IMR-90 (cell line): ENCODE measurements around the gene TRIM10. TPM values are rescaled to one million over a fixed set of nuclear protein-coding genes. Genes with fewer than 3 reads are reported as not detected.

Source experiments
- ATAC-seq: fragments of 200-7000 bp; cut with Tn5 transposase; 2 replicates; pipeline ENCODE4 v1.9.1; 2020; ENCODE audit warnings: low read depth, mild to moderate bottlenecking, moderate library complexity
- BruUV-seq: library from RNA; stranded (reverse); fragments of 400-500 nt; replicated peaks from 2 replicates; lab custom pipeline; 2021; lab: Mats Ljungman, UMichigan
- CTCF ChIA-PET: fragments of 300-600 bp; formaldehyde crosslinking; extraction: SDS; loops from one replicate; lab custom pipeline; 2021; ENCODE audit warnings: antibody characterized with exemption; lab: Yijun Ruan, JAX
- POLR2A ChIA-PET: fragments of 300-600 bp; sonication (Branson Sonifier 250); formaldehyde crosslinking; loops from one replicate; lab custom pipeline; 2022; ENCODE audit warnings: antibody characterized with exemption; ENCODE audit not compliant: unreplicated experiment; lab: Charles Lee
- DNase-seq: peaks from one replicate; pipeline ENCODE4 v3.0.0; 2013
- H2AFZ ChIP-seq: replicated peaks from 2 replicates; pipeline ENCODE3; 2013; ENCODE audit warnings: low read length, mild to moderate bottlenecking; ENCODE audit not compliant: poor library complexity
- H2AK5ac ChIP-seq: 2 replicates; pipeline ENCODE4 v1.6.1; 2013; ENCODE audit warnings: low read depth, low read length, inconsistent platforms
- H2AK9ac ChIP-seq: replicated peaks from 2 replicates; pipeline ENCODE3; 2013; ENCODE audit warnings: mild to moderate bottlenecking, low read depth, low read length, moderate library complexity; ENCODE audit not compliant: poor library complexity
- H2BK120ac ChIP-seq: 2 replicates; pipeline ENCODE4 v1.6.1; 2013; ENCODE audit warnings: low read depth, low read length, inconsistent platforms
- H2BK15ac ChIP-seq: 3 replicates; pipeline ENCODE4 v1.6.1; 2013; ENCODE audit warnings: low read depth, low read length, inconsistent platforms
- H2BK20ac ChIP-seq: 2 replicates; pipeline ENCODE4 v1.6.1; 2013; ENCODE audit warnings: low read depth, mild to moderate bottlenecking, inconsistent platforms, low read length, moderate library complexity
- H2BK5ac ChIP-seq: 2 replicates; pipeline ENCODE4 v1.6.1; 2013; ENCODE audit warnings: mild to moderate bottlenecking, low read depth, low read length, inconsistent platforms; ENCODE audit not compliant: poor library complexity, severe bottlenecking
- H3K14ac ChIP-seq: replicated peaks from 2 replicates; pipeline ENCODE4 v1.6.1; 2013; ENCODE audit warnings: low read depth, low read length, inconsistent platforms
- H3K18ac ChIP-seq: 2 replicates; pipeline ENCODE4 v1.6.1; 2013; ENCODE audit warnings: low read depth, low read length, control low read depth
- H3K23ac ChIP-seq: 2 replicates; pipeline ENCODE4 v1.6.1; 2013; ENCODE audit warnings: low read depth, low read length, inconsistent platforms
- H3K27ac ChIP-seq: 2 replicates; pipeline ENCODE4 v1.5.1; 2013; ENCODE audit warnings: mild to moderate bottlenecking, control low read depth, low read length; ENCODE audit not compliant: insufficient read depth
- H3K27me3 ChIP-seq: 2 replicates; pipeline ENCODE4 v1.6.1; 2013; ENCODE audit warnings: low read length; ENCODE audit not compliant: control insufficient read depth, insufficient read depth
- H3K36me3 ChIP-seq: 2 replicates; pipeline ENCODE4 v1.6.1; 2013; ENCODE audit warnings: low read length, mixed read lengths; ENCODE audit not compliant: control insufficient read depth, insufficient read depth
- H3K4ac ChIP-seq: 2 replicates; pipeline ENCODE4 v1.6.1; 2013; ENCODE audit warnings: low read depth, low read length, inconsistent platforms
- H3K4me1 ChIP-seq: 2 replicates; pipeline ENCODE4 v1.6.1; 2013; ENCODE audit warnings: low read length, mixed read lengths; ENCODE audit not compliant: control insufficient read depth, insufficient read depth
- H3K4me2 ChIP-seq: 2 replicates; pipeline ENCODE4 v1.6.1; 2013; ENCODE audit warnings: low read depth, mild to moderate bottlenecking, control low read depth, low read length, moderate library complexity
- H3K4me3 ChIP-seq: 2 replicates; pipeline ENCODE4 v1.5.1; 2013; ENCODE audit warnings: low read depth, mild to moderate bottlenecking, control low read depth, low read length, moderate library complexity; ENCODE audit not compliant: insufficient read depth
- H3K56ac ChIP-seq: 2 replicates; pipeline ENCODE4 v1.6.1; 2013; ENCODE audit warnings: low read length, inconsistent platforms; ENCODE audit not compliant: insufficient read depth; ENCODE audit errors: extremely low read depth
- H3K79me1 ChIP-seq, 2 experiments: 2 replicates each; pipeline ENCODE4 v1.6.1; 2013; ENCODE audit warnings: low read length in 2 of 2, inconsistent platforms in 1 of 2, low read depth in 1 of 2
- H3K9ac ChIP-seq: 2 replicates; pipeline ENCODE4 v1.6.1; 2013; ENCODE audit warnings: low read depth, low read length, control low read depth
- H3K9me1 ChIP-seq: 2 replicates; pipeline ENCODE4 v1.6.1; 2013; ENCODE audit warnings: low read length, inconsistent platforms; ENCODE audit not compliant: insufficient read depth
- H3K9me3 ChIP-seq: 2 replicates; pipeline ENCODE4 v1.6.1; 2013; ENCODE audit warnings: low read length; ENCODE audit not compliant: control insufficient read depth, insufficient read depth
- H4K20me1 ChIP-seq: 2 replicates; pipeline ENCODE4 v1.6.1; 2013; ENCODE audit warnings: low read length, inconsistent platforms; ENCODE audit not compliant: insufficient read depth
- H4K5ac ChIP-seq: 2 replicates; pipeline ENCODE4 v1.6.1; 2013; ENCODE audit warnings: mild to moderate bottlenecking, low read depth, low read length, control low read depth
- H4K8ac ChIP-seq, 2 experiments: 2 replicates each; pipeline ENCODE4 v1.6.1; 2013; ENCODE audit warnings: low read depth in 2 of 2, low read length in 2 of 2, control low read depth in 1 of 2, inconsistent platforms in 1 of 2
- H4K91ac ChIP-seq: 2 replicates; pipeline ENCODE4 v1.6.1; 2013; ENCODE audit warnings: low read depth, low read length, inconsistent platforms; ENCODE audit not compliant: insufficient read depth
- CEBPB ChIP-seq: IDR thresholded peaks from 2 replicates; pipeline ENCODE4 v1.6.1; 2012; ENCODE audit warnings: low read depth, low read length, improper control_type of control experiment
- CHD1 ChIP-seq: IDR thresholded peaks from 2 replicates; pipeline ENCODE4 v1.6.1; 2012; ENCODE audit warnings: low read depth, low read length, improper control_type of control experiment
- RCOR1 ChIP-seq: IDR thresholded peaks from 2 replicates; pipeline ENCODE4 v1.6.1; 2012; ENCODE audit warnings: mild to moderate bottlenecking, low read length, improper control_type of control experiment; ENCODE audit not compliant: insufficient replicate concordance
- RFX5 ChIP-seq: IDR thresholded peaks from 2 replicates; pipeline ENCODE4 v1.8.0; 2012; ENCODE audit warnings: low read depth, mild to moderate bottlenecking, low read length, moderate library complexity
- SMC3 ChIP-seq: fragments of 150-350 bp; IDR thresholded peaks from 2 replicates; pipeline ENCODE4 v1.6.1; 2016; ENCODE audit warnings: low read depth, mild to moderate bottlenecking, antibody characterized with exemption, low read length, moderate library complexity
- WGBS, 2 experiments: methylation state at CpG; one replicate each; pipeline versions ENCODE4 v1.1.5 to v1.1.7; 2013; ENCODE audit warnings: missing lambda C conversion rate in 2 of 2; ENCODE audit not compliant: insufficient read length in 1 of 2; ENCODE audit errors: extremely low coverage in 2 of 2; 5-methylcytosine and 5-hydroxymethylcytosine counted together
- dilution Hi-C: fragments of 300-500 bp; cut with HindIII; formaldehyde crosslinking; loops from one replicate; pipeline ENCODE4 v1.14.3; 2018; ENCODE audit warnings: low sequenced_read_pairs; ENCODE audit not compliant: unreplicated experiment
- in situ Hi-C: fragments of 300-500 bp; cut with MboI; formaldehyde crosslinking; loops from 3 replicates; pipeline ENCODE4 v1.14.3; 2019; ENCODE audit warnings: low sequenced_read_pairs, inconsistent platforms, mixed read lengths
- intact Hi-C: fragments of 100-400 bp; cut with micrococcal nuclease; formaldehyde crosslinking; loops from 2 replicates; pipeline ENCODE4 v1.10.0; 2022
- polyA plus RNA-seq, 3 experiments: library from polyadenylated mRNA; depleted of rRNA; stranded (reverse); fragments of >200 nt; gene quantifications; 2 replicates each; pipeline ENCODE4 v1.2.3, GENCODE V29; 2012; ENCODE audit warnings: low replicate concordance in 1 of 3
- total RNA-seq: library from RNA; depleted of rRNA; stranded (reverse); fragments of >200 nt; gene quantifications from 2 replicates; pipeline ENCODE4 v1.2.3, GENCODE V29; 2012
- TF ChIP-seq, protein P1 (sequence below): conservative IDR thresholded peaks from 2 replicates; pipeline ENCODE4 v1.5.1; 2012; ENCODE audit warnings: mild to moderate bottlenecking, low read depth, low read length, improper control_type of control experiment
- TF ChIP-seq, protein P2 (sequence below): fragments of 150-350 bp; IDR thresholded peaks from 2 replicates; pipeline ENCODE4 v1.6.1; 2017; ENCODE audit warnings: mild to moderate bottlenecking, antibody characterized with exemption, low read length, low read depth

Gene TRIM10
- total and polyA plus RNA-seq, 2 of the 4 experiments (the other 2 are of a cell fraction): not detected

DNA sequence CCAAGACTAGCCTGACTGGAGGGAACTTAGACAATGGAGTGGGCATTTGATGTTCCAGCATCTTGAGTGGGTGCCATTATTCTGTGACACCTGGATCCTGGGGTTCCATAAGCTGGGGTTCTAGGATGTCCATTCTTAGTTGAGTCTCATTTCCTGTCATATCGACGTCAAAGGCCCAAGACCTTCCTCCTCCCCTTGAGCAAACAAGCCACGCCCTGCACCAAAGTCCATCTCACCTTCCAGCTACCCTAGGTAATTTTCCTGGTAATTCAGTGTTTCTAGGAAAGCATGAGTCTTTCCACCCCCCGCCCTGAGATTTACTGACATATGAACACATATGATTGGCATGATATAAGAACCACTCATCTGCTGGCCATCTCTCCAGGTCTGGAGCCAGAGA, 25.3 kb downstream of the TRIM10 start, which contains the start of gene TRIM40:
Gene TRIM40 (plus strand): TSS at position 384 of the 400 bp plus-strand sequence. CDS start 897 bp downstream, outside the sequence.
- POLR2A ChIA-PET: no interaction called here
- TF ChIP-seq SMC3 (no peak), RCOR1 (no peak), RFX5 (no peak), CHD1 (no peak), CEBPB (no peak)
- TF ChIP-seq, protein P1, sequence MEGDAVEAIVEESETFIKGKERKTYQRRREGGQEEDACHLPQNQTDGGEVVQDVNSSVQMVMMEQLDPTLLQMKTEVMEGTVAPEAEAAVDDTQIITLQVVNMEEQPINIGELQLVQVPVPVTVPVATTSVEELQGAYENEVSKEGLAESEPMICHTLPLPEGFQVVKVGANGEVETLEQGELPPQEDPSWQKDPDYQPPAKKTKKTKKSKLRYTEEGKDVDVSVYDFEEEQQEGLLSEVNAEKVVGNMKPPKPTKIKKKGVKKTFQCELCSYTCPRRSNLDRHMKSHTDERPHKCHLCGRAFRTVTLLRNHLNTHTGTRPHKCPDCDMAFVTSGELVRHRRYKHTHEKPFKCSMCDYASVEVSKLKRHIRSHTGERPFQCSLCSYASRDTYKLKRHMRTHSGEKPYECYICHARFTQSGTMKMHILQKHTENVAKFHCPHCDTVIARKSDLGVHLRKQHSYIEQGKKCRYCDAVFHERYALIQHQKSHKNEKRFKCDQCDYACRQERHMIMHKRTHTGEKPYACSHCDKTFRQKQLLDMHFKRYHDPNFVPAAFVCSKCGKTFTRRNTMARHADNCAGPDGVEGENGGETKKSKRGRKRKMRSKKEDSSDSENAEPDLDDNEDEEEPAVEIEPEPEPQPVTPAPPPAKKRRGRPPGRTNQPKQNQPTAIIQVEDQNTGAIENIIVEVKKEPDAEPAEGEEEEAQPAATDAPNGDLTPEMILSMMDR: no peak
- TF ChIP-seq, protein P2, sequence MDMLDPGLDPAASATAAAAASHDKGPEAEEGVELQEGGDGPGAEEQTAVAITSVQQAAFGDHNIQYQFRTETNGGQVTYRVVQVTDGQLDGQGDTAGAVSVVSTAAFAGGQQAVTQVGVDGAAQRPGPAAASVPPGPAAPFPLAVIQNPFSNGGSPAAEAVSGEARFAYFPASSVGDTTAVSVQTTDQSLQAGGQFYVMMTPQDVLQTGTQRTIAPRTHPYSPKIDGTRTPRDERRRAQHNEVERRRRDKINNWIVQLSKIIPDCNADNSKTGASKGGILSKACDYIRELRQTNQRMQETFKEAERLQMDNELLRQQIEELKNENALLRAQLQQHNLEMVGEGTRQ: no peak
- CTCF ChIA-PET: no interaction called here

More for the DNA sequence above, 25.3 kb downstream of the TRIM10 start, which contains the start of gene TRIM40:
- in situ Hi-C loops: loop anchor here (10.0 kb wide), 1 partner anchor 291 kb away; no protein-coding TSS in a partner anchor
- no peak within 1 kb of the TSS for H2BK20ac ChIP-seq
- peaks cover 20% of the 10 kb centered on the region for H3K27me3 ChIP-seq
- ATAC-seq (no peak), DNase-seq (no peak)
- H3K79me1 ChIP-seq: no peaks in the 10 kb centered on the region
- dilution Hi-C loops: no loop called here
- no peak within 1 kb of the TSS for H2AK9ac ChIP-seq
- H3K4me1 ChIP-seq: no peaks in the 10 kb centered on the region
- no peak within 1 kb of the TSS for H3K18ac ChIP-seq
- intact Hi-C loops: no loop called here
- no peaks in the 10 kb centered on the region for H3K9me3 ChIP-seq
- no TSS peak for BruUV-seq
- no peak within 1 kb of the TSS for H3K14ac ChIP-seq
- no peak within 1 kb of the TSS for H3K9ac ChIP-seq
- H2BK120ac ChIP-seq: no peak within 1 kb of the TSS
- H2BK5ac ChIP-seq: no peak within 1 kb of the TSS
- H3K56ac ChIP-seq: no peak within 1 kb of the TSS
- H4K8ac ChIP-seq: no peak within 1 kb of the TSS
- H4K5ac ChIP-seq: no peak within 1 kb of the TSS
- H3K9me1 ChIP-seq: no peaks in the 10 kb centered on the region
- no peak within 1 kb of the TSS for H2BK15ac ChIP-seq
- WGBS, 2 experiments: no CpG with 5 or more reads among the region's 4 CpGs
- H3K36me3 ChIP-seq: no peaks in the 10 kb centered on the region
- H3K4me2 ChIP-seq: no peak within 1 kb of the TSS
- H4K20me1 ChIP-seq: no peaks in the 10 kb centered on the region
- H3K23ac ChIP-seq: no peak within 1 kb of the TSS
- H3K27ac ChIP-seq: no peak within 1 kb of the TSS
- no peak within 1 kb of the TSS for H2AK5ac ChIP-seq
- H4K91ac ChIP-seq: no peak within 1 kb of the TSS
- no peak within 1 kb of the TSS for H2AFZ ChIP-seq
- H3K4me3 ChIP-seq: no peak within 1 kb of the TSS
- H3K4ac ChIP-seq: no peak within 1 kb of the TSS
